Head of caudate nucleus (tissue), 42 donors: ENCODE results near the gene OXGR1.

Experiments used
- DNase-seq, 42 donors: peaks; one replicate each; pipeline versions ENCODE4 v3.0.0 to v3.0.0-alpha.2; 2020 to 2021; ENCODE audit warnings: mixed read lengths in 7 of 42
- intact Hi-C: fragments of 100-400 bp; cut with DNase I; formaldehyde crosslinking; loops from one replicate; pipeline ENCODE4 v1.15.0; 2022

Gene OXGR1

GRCh38 chr13:97011446-97012131 is 17.3 kb upstream of the OXGR1 start:
- no peak for DNase-seq
- intact Hi-C loops = no loop called here

GRCh38 chr13:97008643-97009042 is 14.4 kb upstream of the OXGR1 start:
- no peak for DNase-seq
- intact Hi-C loops = no loop called here

GRCh38 chr13:97005625-97006262 is 11.5 kb upstream of the OXGR1 start:
- DNase-seq = no peak
- intact Hi-C loops = no loop called here

- DNase-seq = no peak
- intact Hi-C loops = no loop called here
Observed at GRCh38 chr13:97004886-97005285, 10.6 kb upstream of the OXGR1 start.

- intact Hi-C loops = no loop called here
- DNase-seq = no peak
Observed at GRCh38 chr13:97004096-97004876, 10.0 kb upstream of the OXGR1 start.

GRCh38 chr13:97003071-97003470 is 8.8 kb upstream of the OXGR1 start:
- intact Hi-C loops = no loop called here
- DNase-seq = no peak

GRCh38 chr13:97002581-97002980 is 8.3 kb upstream of the OXGR1 start:
- no peak for DNase-seq
- intact Hi-C loops = no loop called here

GRCh38 chr13:97001636-97002035 is 7.4 kb upstream of the OXGR1 start:
- DNase-seq = no peak
- intact Hi-C loops = no loop called here

- intact Hi-C loops = no loop called here
- DNase-seq = no peak
Observed at GRCh38 chr13:97000295-97000925, 6.1 kb upstream of the OXGR1 start.

- intact Hi-C loops = no loop called here
- no peak for DNase-seq
Observed at GRCh38 chr13:96999091-96999490, 4.8 kb upstream of the OXGR1 start.

GRCh38 chr13:96998051-96998450 is 3.8 kb upstream of the OXGR1 start:
- intact Hi-C loops = no loop called here

GRCh38 chr13:96996886-96997285 is 2.6 kb upstream of the OXGR1 start:
- intact Hi-C loops = no loop called here
- no peak for DNase-seq

More at GRCh38 chr13:96998051-96998450, 3.8 kb upstream of the OXGR1 start:
- DNase-seq = no peak

GRCh38 chr13:96996107-96996506 is 1.8 kb upstream of the OXGR1 start:
- no peak for DNase-seq
- intact Hi-C loops = no loop called here

- intact Hi-C loops = no loop called here
Observed at GRCh38 chr13:96994858-96995243, 575 bp upstream of the OXGR1 start.

GRCh38 chr13:96993634-96994016 is 651 bp downstream of the OXGR1 start:
- DNase-seq = peak in 1 of 42 donors; percentile 14
- intact Hi-C loops = no loop called here

More at GRCh38 chr13:96994858-96995243, 575 bp upstream of the OXGR1 start:
- DNase-seq = no peak

- no peak for DNase-seq
- intact Hi-C loops = no loop called here
Observed at GRCh38 chr13:96992633-96993032, 1.6 kb downstream of the OXGR1 start.

- no peak for DNase-seq
- intact Hi-C loops = no loop called here
Observed at GRCh38 chr13:96991072-96991471, 3.2 kb downstream of the OXGR1 start.

GRCh38 chr13:96988441-96988840 is 5.8 kb downstream of the OXGR1 start:
- no peak for DNase-seq
- intact Hi-C loops = no loop called here

GRCh38 chr13:96984051-96984508 is 10.2 kb downstream of the OXGR1 start:
- intact Hi-C loops = no loop called here
- DNase-seq = peak in 22 of 42 donors; percentile 2 to 71 (median 20)

- no peak for DNase-seq
- intact Hi-C loops = no loop called here
Observed at GRCh38 chr13:96982672-96983071, 11.6 kb downstream of the OXGR1 start.
